SJCRH30 (cell line): ENCODE results near the gene JAKMIP3. TPM values are rescaled to one million over a fixed set of nuclear protein-coding genes. Genes with fewer than 3 reads are reported as not detected.
A peak's percentile ranks its signal among the peaks of the same experiment; 100 is the strongest.

ENCODE experiments used
- DNase-seq, 2 experiments: peaks; one replicate each; pipeline ENCODE4 v3.0.0-alpha.2; 2015 to 2020
- H3K27ac ChIP-seq: fragments of 250-450 bp; sonication (Bioruptor Pico); 2 replicates; pipeline ENCODE4 v1.5.1; 2020; ENCODE audit warnings: mild to moderate bottlenecking, moderate library complexity
- H3K27me3 ChIP-seq: fragments of 250-450 bp; sonication (Bioruptor Pico); 2 replicates; pipeline ENCODE4 v1.5.1; 2020; ENCODE audit warnings: mild to moderate bottlenecking, moderate library complexity
- H3K36me3 ChIP-seq: fragments of 250-450 bp; sonication (Bioruptor Pico); 2 replicates; pipeline ENCODE4 v1.5.1; 2020; ENCODE audit warnings: mild to moderate bottlenecking, moderate library complexity
- H3K4me1 ChIP-seq: fragments of 250-450 bp; sonication (Bioruptor Pico); 2 replicates; pipeline ENCODE4 v1.5.1; 2020; ENCODE audit warnings: mild to moderate bottlenecking, moderate library complexity
- H3K4me3 ChIP-seq: fragments of 250-450 bp; sonication (Bioruptor Pico); 2 replicates; pipeline ENCODE4 v1.5.1; 2020; ENCODE audit warnings: mild to moderate bottlenecking, moderate library complexity
- H3K9me3 ChIP-seq: fragments of 250-450 bp; sonication (Bioruptor Pico); replicated peaks from 2 replicates; pipeline ENCODE4 v1.5.1; 2020; ENCODE audit warnings: mild to moderate bottlenecking, moderate library complexity
- total RNA-seq: library from RNA; depleted of rRNA; stranded (reverse); fragments of >200 nt; shearing (Covaris generic); gene quantifications from 2 replicates; pipeline ENCODE4 v1.2.3, GENCODE V29; 2014; rRNA removed

JAKMIP3 gene
- not detected in 2 replicates for total RNA-seq

DNA sequence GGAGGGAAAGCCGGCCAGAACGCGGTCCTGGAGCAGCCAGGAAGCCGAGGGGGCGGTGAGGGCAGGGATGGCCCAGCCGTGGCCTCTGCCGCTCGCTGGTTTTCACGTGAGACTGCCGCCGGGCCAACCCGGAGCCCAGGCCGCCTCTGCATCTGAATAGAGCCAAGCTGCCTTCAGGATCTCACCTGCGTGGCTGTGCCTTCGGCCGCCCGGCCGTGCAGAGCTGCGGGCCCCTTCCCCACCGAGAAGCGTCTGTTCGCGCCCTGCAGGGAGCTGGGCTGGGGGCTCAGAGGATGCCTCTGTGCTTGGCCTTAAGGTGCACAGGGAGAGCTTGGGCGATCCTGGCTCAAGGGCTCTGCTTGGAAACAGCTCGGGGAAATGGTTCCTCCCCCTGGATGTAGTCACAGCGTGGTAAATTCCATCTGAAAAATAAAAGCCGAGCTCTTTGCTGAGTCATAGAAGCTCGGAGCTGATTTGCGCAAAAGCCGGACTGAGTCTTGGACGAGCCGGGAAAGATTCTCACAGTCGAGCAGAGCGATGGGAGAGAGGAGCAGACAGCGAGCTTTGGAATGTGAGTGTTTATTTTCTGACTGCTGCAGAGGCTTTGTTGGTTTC lies at the start of gene JAKMIP3:
TSS of gene JAKMIP3 (plus strand) at position 456 of the 615 bp plus-strand sequence. CDS start 38,863 bp downstream, outside the sequence.
- no peaks in the 10 kb centered on the region for H3K36me3 ChIP-seq
- H3K9me3 ChIP-seq, result no peaks in the 10 kb centered on the region
- H3K4me3 ChIP-seq, result no peak within 1 kb of the TSS
- H3K27ac ChIP-seq, result no peak within 1 kb of the TSS
- no peaks in the 10 kb centered on the region for H3K4me1 ChIP-seq
- no peak for DNase-seq
- H3K27me3 ChIP-seq, result no peaks in the 10 kb centered on the region

DNA sequence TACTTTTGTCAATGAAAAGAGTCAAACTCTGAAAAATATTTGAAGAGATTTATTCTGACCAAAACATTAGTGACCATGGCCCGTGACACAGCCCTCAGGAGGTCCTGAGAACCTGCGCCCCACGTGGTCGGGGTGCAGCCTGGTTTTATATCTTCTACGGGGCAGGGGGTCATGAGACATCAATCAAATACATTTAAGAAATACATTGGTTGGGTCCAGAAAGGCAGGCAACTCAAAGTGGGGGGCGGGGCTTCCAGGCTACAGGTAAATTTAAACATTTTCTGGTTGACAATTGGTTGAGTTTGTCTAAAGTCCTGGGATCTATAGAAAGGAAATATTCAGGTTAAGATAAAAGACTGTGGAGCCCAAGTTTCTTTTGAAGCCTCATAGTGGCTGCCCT lies 49.2 kb upstream of the JAKMIP3 start:
- Histone ChIP-seq H3K36me3 (no peaks in the 10 kb centered on the region), H3K4me1 (no peaks in the 10 kb centered on the region), H3K9me3 (no peaks in the 10 kb centered on the region)

GRCh38 chr10:132018446-132018845 lies 47.3 kb upstream of the JAKMIP3 start:
- H3K27me3 ChIP-seq, result no peaks in the 10 kb centered on the region
- no peak for DNase-seq

More for the DNA sequence above, 49.2 kb upstream of the JAKMIP3 start:
- Histone ChIP-seq H3K4me3 (no peak overlapping the region), H3K27me3 (no peaks in the 10 kb centered on the region), H3K27ac (no peak overlapping the region)
- no peak for DNase-seq

GRCh38 chr10:132019366-132019765 lies 46.4 kb upstream of the JAKMIP3 start:
- Histone ChIP-seq H3K4me1 (no peaks in the 10 kb centered on the region), H3K9me3 (no peaks in the 10 kb centered on the region), H3K27me3 (no peaks in the 10 kb centered on the region), H3K36me3 (no peaks in the 10 kb centered on the region), H3K27ac (no peak overlapping the region), H3K4me3 (no peak overlapping the region)
- DNase-seq, result no peak

More at GRCh38 chr10:132018446-132018845, 47.3 kb upstream of the JAKMIP3 start:
- Histone ChIP-seq H3K4me1 (no peaks in the 10 kb centered on the region), H3K4me3 (no peak overlapping the region), H3K9me3 (no peaks in the 10 kb centered on the region), H3K27ac (no peak overlapping the region), H3K36me3 (no peaks in the 10 kb centered on the region)

GRCh38 chr10:132020456-132020855 lies 45.3 kb upstream of the JAKMIP3 start:
- no peak overlapping the region for H3K4me3 ChIP-seq
- no peaks in the 10 kb centered on the region for H3K36me3 ChIP-seq
- no peaks in the 10 kb centered on the region for H3K4me1 ChIP-seq
- DNase-seq, result no peak
- H3K27me3 ChIP-seq, result no peaks in the 10 kb centered on the region
- no peaks in the 10 kb centered on the region for H3K9me3 ChIP-seq
- no peak overlapping the region for H3K27ac ChIP-seq

- Histone ChIP-seq H3K27me3 (no peaks in the 10 kb centered on the region), H3K9me3 (no peaks in the 10 kb centered on the region), H3K27ac (no peak overlapping the region), H3K4me3 (no peak overlapping the region), H3K4me1 (no peaks in the 10 kb centered on the region), H3K36me3 (no peaks in the 10 kb centered on the region)
- DNase-seq, result no peak
Measured at GRCh38 chr10:132021046-132021445, 44.7 kb upstream of the JAKMIP3 start.

- Histone ChIP-seq H3K4me3 (no peak overlapping the region), H3K27ac (no peak overlapping the region), H3K4me1 (no peaks in the 10 kb centered on the region), H3K36me3 (no peaks in the 10 kb centered on the region), H3K9me3 (no peaks in the 10 kb centered on the region), H3K27me3 (no peaks in the 10 kb centered on the region)
- no peak for DNase-seq
Measured at GRCh38 chr10:132021504-132022143, 44.1 kb upstream of the JAKMIP3 start.

DNA sequence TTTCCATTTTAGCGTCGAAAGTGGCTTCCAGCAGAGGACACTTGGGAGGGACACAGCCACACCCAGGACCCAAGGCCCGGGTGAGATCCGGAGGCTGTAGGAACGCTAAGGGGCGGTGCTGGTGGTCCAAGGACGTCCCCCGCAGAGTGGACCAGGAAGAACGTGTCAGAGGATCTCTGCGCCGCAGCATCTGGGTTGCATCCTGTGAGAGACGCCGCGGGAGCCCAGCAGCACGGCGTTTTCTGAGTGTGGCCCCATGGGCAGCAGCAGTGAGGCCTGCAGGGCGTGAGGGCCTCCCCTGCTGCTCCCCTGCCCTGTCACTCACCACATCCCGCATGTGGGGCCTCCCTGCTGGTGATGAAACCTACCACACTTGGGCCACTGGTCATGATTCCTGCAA lies 43.5 kb upstream of the JAKMIP3 start:
- Histone ChIP-seq H3K27ac (no peak overlapping the region), H3K4me3 (no peak overlapping the region), H3K27me3 (no peaks in the 10 kb centered on the region), H3K9me3 (no peaks in the 10 kb centered on the region), H3K36me3 (no peaks in the 10 kb centered on the region), H3K4me1 (no peaks in the 10 kb centered on the region)
- DNase-seq, result no peak

- Histone ChIP-seq H3K27me3 (no peaks in the 10 kb centered on the region), H3K4me1 (no peaks in the 10 kb centered on the region), H3K36me3 (no peaks in the 10 kb centered on the region), H3K9me3 (no peaks in the 10 kb centered on the region), H3K4me3 (no peak overlapping the region), H3K27ac (no peak overlapping the region)
- DNase-seq, result peak; percentile 21 to 50
Measured at GRCh38 chr10:132023092-132023811, 42.5 kb upstream of the JAKMIP3 start.

GRCh38 chr10:132027423-132027983 lies 38.2 kb upstream of the JAKMIP3 start:
- Histone ChIP-seq H3K27me3 (no peaks in the 10 kb centered on the region), H3K9me3 (no peaks in the 10 kb centered on the region), H3K4me1 (no peaks in the 10 kb centered on the region), H3K4me3 (no peak overlapping the region), H3K27ac (no peak overlapping the region), H3K36me3 (no peaks in the 10 kb centered on the region)
- no peak for DNase-seq

GRCh38 chr10:132028706-132029105 lies 37.0 kb upstream of the JAKMIP3 start:
- no peaks in the 10 kb centered on the region for H3K36me3 ChIP-seq
- H3K27ac ChIP-seq, result no peak overlapping the region
- H3K4me3 ChIP-seq, result no peak overlapping the region
- no peaks in the 10 kb centered on the region for H3K9me3 ChIP-seq
- no peak for DNase-seq
- H3K4me1 ChIP-seq, result no peaks in the 10 kb centered on the region
- no peaks in the 10 kb centered on the region for H3K27me3 ChIP-seq

DNA sequence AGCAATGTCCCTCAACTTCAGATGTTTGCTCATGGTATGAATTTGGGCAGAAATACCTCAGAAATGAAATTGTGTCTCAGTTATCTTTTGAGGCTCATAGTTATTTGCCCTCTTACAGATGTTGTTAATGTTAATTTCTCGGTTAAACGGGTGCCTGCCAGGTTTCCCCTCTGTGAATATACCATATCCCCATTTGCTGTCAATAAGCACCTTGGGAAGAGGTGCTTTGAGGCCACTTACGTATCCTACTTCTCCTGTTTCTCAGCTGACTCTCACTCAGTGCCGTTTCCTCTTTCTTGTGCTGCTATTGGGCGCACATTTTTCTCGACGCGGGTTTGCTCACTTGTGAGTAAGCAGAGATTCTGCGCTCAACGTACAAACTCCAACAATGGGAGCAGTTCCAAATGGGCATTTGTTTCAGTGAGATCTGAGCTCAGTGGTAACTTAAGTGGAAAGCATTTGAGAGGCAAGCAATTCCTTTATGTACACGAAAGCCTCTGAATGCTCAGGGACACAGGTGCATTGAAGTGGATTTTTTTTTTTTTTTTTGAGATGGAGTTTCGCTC lies 34.8 kb upstream of the JAKMIP3 start:
- Histone ChIP-seq H3K27ac (no peak overlapping the region), H3K27me3 (no peaks in the 10 kb centered on the region), H3K9me3 (no peaks in the 10 kb centered on the region), H3K4me3 (no peak overlapping the region), H3K36me3 (no peaks in the 10 kb centered on the region), H3K4me1 (no peaks in the 10 kb centered on the region)
- no peak for DNase-seq

- no peaks in the 10 kb centered on the region for H3K4me1 ChIP-seq
- no peak overlapping the region for H3K4me3 ChIP-seq
- no peaks in the 10 kb centered on the region for H3K27me3 ChIP-seq
- DNase-seq, result no peak
- no peak overlapping the region for H3K27ac ChIP-seq
- no peaks in the 10 kb centered on the region for H3K9me3 ChIP-seq
- no peaks in the 10 kb centered on the region for H3K36me3 ChIP-seq
Measured at GRCh38 chr10:132033632-132034031, 32.1 kb upstream of the JAKMIP3 start.

- H3K4me1 ChIP-seq, result no peaks in the 10 kb centered on the region
- H3K9me3 ChIP-seq, result no peaks in the 10 kb centered on the region
- H3K36me3 ChIP-seq, result no peaks in the 10 kb centered on the region
- no peak overlapping the region for H3K27ac ChIP-seq
- no peak overlapping the region for H3K4me3 ChIP-seq
- H3K27me3 ChIP-seq, result no peaks in the 10 kb centered on the region
- DNase-seq, result no peak
Measured at GRCh38 chr10:132035476-132035875, 30.3 kb upstream of the JAKMIP3 start.
